ENCODE data around the gene PBX3. TPM values are rescaled to one million over a fixed set of nuclear protein-coding genes. Genes with fewer than 3 reads are reported as not detected.
A peak's percentile ranks its signal among the peaks of the same experiment; 100 is the strongest.

PBX3 gene
- total RNA-seq, 1 experiment from 2014 or later: 9.6 TPM

GRCh38 chr9:125972012-125972729 lies 225.0 kb downstream of the PBX3 start:
- DNase-seq (ENCODE audit: low spot score): no peak

- DNase-seq (ENCODE audit: low spot score): no peak
These were observed 226.4 kb downstream of the PBX3 start for GRCh38 chr9:125973547-125973946.

GRCh38 chr9:125974705-125975104 lies 227.5 kb downstream of the PBX3 start:
- DNase-seq (ENCODE audit: low spot score): no peak

- DNase-seq (ENCODE audit: low spot score): no peak
These were observed 230.1 kb downstream of the PBX3 start for GRCh38 chr9:125977223-125977622.

- DNase-seq (ENCODE audit: low spot score): no peak
These were observed 232.2 kb downstream of the PBX3 start for GRCh38 chr9:125979383-125979782.

- no peak for DNase-seq (ENCODE audit: low spot score)
These were observed 235.7 kb downstream of the PBX3 start for GRCh38 chr9:125982798-125983406.

- no peak for DNase-seq (ENCODE audit: low spot score)
These were observed 236.5 kb downstream of the PBX3 start for GRCh38 chr9:125983681-125984080.

GRCh38 chr9:125984461-125984860 lies 237.3 kb downstream of the PBX3 start:
- DNase-seq (ENCODE audit: low spot score): no peak

- no peak for DNase-seq (ENCODE audit: low spot score)
These were observed 238.2 kb downstream of the PBX3 start for GRCh38 chr9:125985142-125985997.

- no peak for DNase-seq (ENCODE audit: low spot score)
These were observed 239.0 kb downstream of the PBX3 start for GRCh38 chr9:125985998-125986655.

GRCh38 chr9:125986966-125987365 lies 239.8 kb downstream of the PBX3 start:
- no peak for DNase-seq (ENCODE audit: low spot score)

- no peak for DNase-seq (ENCODE audit: low spot score)
These were observed 240.2 kb downstream of the PBX3 start for GRCh38 chr9:125987420-125987819.

- DNase-seq (ENCODE audit: low spot score): no peak
These were observed 241.4 kb downstream of the PBX3 start for GRCh38 chr9:125988479-125989050.

GRCh38 chr9:125989090-125989501 lies 241.9 kb downstream of the PBX3 start:
- no peak for DNase-seq (ENCODE audit: low spot score)

GRCh38 chr9:125989524-125990180 lies 242.5 kb downstream of the PBX3 start:
- no peak for DNase-seq (ENCODE audit: low spot score)

GRCh38 chr9:125990186-125990792 lies 243.1 kb downstream of the PBX3 start:
- no peak for DNase-seq (ENCODE audit: low spot score)

- peak; percentile 20 for DNase-seq (ENCODE audit: low spot score)
These were observed 243.6 kb downstream of the PBX3 start for GRCh38 chr9:125990793-125991220.

GRCh38 chr9:125991886-125992529 lies 244.8 kb downstream of the PBX3 start:
- no peak for DNase-seq (ENCODE audit: low spot score)

GRCh38 chr9:125992557-125992956 lies 245.4 kb downstream of the PBX3 start:
- no peak for DNase-seq (ENCODE audit: low spot score)

GRCh38 chr9:125993466-125993865 lies 246.3 kb downstream of the PBX3 start:
- DNase-seq (ENCODE audit: low spot score): no peak
